HG02571 (cell line): ENCODE measurements around the gene SUGT1.
"Not testable (repeated sequence)": the region's sequence is repeated elsewhere in the genome, so short reads cannot be mapped to it uniquely, and the experiment has no call there.

Experiments used
- ATAC-seq: cut with Tn5 transposase; IDR thresholded peaks from one replicate; pipeline ENCODE4 v1.9.1; 2021; ENCODE audit warnings: mild to moderate bottlenecking, moderate library complexity; ENCODE audit not compliant: unreplicated experiment

Gene SUGT1

DNA sequence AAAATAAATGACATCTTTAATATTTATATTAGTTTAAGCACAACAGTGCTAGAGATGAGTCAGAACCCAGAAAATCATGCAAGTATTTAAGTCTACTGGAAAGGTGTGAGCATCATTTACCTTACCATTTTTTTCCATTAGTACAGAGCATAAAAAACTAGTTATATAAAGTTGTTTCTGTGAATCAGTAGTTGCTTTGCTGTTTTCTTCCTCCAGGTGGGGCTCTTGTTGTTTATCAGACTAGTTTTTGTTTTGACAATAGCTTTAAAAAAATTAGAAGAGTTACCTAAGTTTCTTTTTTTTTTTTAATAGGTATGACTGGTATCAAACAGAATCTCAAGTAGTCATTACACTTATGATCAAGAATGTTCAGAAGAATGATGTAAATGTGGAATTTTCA, 12.7 kb downstream of the SUGT1 start:
- ATAC-seq: no peak

GRCh38 chr13:52669677-52670076, 17.0 kb downstream of the SUGT1 start:
- no peak for ATAC-seq

GRCh38 chr13:52670726-52671125, 18.1 kb downstream of the SUGT1 start:
- ATAC-seq: no peak

DNA sequence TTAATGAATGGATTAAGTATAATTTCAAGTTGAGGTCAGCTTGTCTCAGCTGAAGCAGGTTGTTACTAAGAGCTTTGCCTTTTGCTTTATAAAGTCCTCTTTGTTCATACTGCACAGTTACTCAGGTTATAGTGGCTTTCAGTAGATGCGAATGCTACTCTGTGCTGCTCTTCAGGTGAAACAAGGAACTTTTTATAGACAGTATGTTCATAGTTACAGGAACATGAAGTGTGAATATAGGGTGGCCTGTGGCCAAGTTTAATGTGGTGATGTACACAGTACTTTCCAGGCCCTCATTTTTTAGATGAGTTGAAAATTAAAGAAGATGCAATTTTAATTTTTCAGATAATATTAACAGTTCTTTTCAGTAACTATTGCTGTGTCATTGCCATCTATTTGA, 20.8 kb downstream of the SUGT1 start:
- ATAC-seq: no peak

DNA sequence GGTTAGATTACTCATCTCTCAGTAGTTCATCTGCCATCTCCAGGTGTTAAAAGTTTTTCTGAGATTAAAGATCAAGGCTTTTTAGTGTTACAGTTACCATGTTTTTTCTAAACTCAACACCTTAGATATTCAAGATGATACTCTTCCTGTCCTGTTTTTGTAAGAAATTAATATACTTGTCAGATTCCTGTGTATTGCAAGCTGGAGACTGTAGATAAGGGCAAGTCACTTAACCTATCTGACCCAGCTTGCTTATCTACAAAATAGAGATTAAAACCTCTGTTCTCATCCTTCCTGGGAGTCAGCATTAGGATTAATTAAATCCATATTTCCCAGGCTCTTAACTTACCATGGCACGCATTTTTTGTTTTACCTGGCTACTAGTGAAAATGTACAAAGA, 25.2 kb downstream of the SUGT1 start:
- ATAC-seq: no peak

DNA sequence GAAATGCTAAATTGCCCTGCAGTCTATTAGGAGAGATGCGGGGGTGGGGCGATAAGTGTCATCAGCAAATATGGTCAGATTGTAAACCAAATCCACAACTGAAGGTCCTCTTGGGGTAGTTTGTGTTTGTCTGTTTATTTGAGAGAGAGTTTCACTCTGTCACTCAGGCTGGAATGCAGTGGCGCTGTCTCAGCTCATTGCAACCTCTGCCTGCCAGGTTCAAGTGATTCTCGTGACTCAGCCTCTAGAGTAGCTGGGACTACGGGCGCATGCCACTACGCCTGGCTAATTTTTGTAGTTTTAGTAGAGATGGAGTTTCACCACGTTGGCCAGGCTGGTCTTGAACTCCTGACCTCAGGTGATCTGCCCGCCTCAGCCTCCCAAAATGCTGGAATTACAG, 33.2 kb downstream of the SUGT1 start:
- ATAC-seq: not testable (repeated sequence)

DNA sequence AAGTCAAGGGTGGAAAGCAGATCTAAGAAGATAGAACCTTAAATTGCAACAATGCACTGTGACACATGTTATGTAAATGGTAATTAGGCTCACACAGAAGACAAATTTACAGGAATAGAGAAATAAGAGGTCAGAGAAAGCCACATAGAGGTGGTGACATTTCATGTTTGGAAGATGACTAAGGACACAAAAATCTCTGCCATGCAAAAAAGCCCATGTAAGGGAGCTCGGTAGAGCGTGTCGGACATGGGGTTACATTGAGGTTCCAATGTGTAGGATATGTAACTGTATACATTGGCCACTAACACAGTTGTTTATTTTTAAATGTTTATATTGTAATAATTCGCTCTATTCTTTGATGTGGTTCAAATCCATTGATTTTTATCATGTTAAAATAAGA, 33.7 kb downstream of the SUGT1 start:
- no peak for ATAC-seq

DNA sequence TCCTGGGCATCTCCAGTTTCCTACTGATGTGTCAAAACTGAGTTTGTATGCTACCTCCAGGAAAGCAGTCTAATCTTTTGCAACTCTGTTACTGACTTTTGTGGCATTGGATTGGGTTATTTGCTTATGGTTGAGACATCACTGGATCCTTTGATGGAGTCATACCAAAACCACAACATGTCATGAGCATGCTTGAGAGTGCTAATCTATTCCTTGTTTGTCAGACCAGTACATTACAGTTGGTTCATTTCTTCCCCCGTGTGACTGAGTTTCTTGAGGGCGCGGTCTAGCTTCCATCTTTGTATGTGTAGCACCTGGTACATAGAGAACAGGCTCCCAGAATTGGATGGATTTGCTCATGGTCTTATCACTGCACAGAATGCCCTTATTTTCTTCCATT, 43.2 kb downstream of the SUGT1 start:
- no peak for ATAC-seq

GRCh38 chr13:52696566-52696965, 43.9 kb downstream of the SUGT1 start:
- no peak for ATAC-seq

DNA sequence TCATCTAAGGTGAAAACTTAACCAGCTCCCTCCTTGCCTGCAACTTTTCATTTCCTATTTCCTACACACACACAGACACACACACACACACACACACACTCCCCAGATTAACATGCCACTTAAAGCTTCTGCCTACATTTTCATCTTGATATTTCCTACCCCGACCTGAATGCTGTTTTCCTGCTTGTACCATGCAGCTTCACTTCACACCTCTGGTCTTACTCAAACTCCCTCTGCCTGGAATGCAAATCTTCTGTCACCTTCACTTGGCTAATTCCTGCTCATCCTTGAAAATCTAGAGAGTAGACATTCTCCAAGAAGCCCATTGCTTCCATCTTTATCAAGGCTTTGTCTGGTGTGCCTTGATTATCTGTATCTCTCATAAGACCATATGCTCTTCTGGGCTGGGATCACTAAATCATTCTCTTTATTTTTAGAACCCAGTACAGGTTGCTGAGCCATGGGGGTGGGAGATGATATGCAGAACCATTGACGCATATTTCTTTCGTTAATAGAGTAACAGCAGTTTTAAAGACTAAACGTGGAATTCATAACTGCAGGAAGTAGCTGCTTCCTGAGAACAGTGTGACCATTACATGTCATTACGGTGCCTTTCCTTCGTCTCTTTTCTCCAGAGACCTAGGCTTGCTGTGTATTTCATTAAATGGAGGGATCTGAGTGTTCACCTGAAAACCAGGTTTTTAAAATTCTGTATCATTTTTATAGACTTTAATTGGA, 49.3 kb downstream of the SUGT1 start:
- ATAC-seq: no peak

- no peak for ATAC-seq
Observed at GRCh38 chr13:52703482-52703881, 50.8 kb downstream of the SUGT1 start.

- no peak for ATAC-seq
Observed at GRCh38 chr13:52706081-52706480, 53.4 kb downstream of the SUGT1 start.

GRCh38 chr13:52707375-52707774, 54.7 kb downstream of the SUGT1 start:
- ATAC-seq: no peak

- not testable (repeated sequence) for ATAC-seq
Observed at GRCh38 chr13:52708266-52708665, 55.6 kb downstream of the SUGT1 start.

GRCh38 chr13:52711286-52711685, 58.6 kb downstream of the SUGT1 start:
- ATAC-seq: no peak

DNA sequence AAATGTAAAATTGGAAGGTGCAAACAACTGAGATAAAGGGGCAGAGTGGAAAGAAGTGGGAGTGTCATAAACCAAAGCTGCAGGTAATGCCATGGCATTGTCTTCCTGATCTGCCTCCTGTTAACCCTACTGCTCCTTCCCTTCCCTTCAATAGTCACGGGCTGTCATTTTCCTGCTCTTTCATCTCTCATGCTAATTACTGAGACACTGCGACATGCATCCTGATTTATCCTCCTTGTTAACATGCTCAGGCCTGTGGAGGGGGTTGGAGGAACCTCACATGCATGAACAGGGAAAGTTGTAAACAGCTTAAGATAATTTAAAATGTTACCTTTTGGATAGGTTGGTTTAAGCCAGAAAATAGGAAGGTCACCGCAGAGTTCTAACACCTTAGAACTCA, 59.7 kb downstream of the SUGT1 start:
- no peak for ATAC-seq

DNA sequence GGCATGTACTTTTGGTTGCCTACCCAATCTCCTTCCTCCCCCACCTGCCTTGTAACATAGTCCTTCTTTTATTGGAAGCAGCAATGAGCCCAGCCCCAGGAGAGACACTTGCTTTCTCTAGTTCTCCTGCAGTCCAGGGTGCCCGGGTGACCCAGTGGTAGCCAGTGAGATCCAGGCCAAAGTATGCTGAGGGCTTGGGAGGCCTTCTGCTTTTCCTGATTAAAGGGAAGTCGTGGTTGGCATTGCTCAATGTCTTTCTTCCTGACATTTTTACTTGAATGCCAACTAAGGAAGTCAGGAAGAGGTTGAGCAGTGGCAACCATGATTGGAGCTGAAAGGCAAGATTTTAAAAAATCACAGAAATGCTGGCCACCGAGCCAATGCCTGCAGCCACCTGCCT, 61.3 kb downstream of the SUGT1 start:
- no peak for ATAC-seq

DNA sequence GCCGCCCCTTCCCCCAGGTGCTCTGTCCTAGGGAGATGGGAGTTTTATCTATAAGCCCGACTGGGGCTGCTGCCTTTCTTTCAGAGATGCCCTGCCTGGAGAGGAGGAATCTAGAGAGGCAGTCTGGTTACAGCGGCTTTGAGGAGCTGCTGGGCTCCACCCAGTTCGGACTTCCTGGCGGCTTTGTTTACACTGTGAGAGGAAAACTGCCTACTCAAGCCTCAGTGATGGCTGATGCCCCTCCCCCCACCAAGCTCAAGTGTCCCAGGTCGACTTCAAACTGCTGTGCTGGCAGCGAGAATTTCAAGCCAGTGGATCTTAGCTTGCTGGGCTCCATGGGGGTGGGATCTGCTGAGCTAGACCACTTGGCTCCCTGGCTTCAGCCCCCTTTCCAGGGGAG, 68.3 kb downstream of the SUGT1 start:
- ATAC-seq: not testable (repeated sequence)

- not testable (repeated sequence) for ATAC-seq
Observed at GRCh38 chr13:52721356-52721755, 68.7 kb downstream of the SUGT1 start.

- no peak for ATAC-seq
Observed at GRCh38 chr13:52723181-52723580, 70.5 kb downstream of the SUGT1 start.

- ATAC-seq: no peak
Observed at GRCh38 chr13:52725302-52725701, 72.7 kb downstream of the SUGT1 start.

GRCh38 chr13:52726258-52726657, 73.6 kb downstream of the SUGT1 start:
- ATAC-seq: no peak

DNA sequence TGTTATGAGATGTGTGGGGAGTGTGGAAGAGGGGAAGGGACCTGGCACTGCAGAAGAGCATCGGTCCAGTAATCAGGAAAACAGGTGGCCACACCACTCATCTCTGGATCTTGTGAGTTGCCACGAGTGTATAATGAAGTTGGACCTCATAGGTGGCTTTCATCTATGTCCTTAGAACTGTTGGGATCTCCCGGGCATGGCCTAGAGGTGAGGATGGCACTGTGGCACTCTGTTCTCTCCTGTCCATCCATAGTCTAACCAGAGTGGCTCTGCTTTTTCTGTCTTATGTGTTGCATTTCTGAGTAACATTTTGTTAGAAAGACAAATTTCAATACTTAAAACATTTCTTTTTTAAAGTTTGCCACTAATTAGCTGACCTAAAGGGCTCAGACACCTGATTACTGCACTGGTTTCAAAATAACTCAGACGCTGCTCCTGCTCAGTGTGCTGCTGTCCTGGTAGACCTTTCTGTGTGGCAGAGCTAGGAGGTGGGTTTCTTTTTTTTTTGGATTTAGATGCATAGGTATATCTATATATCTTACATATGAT, 81.5 kb downstream of the SUGT1 start:
- no peak for ATAC-seq
